ENCODE measurements around the gene APOL4.
"Not testable (repeated sequence)": the region's sequence is repeated elsewhere in the genome, so short reads cannot be mapped to it uniquely, and the experiment has no call there.

The APOL4 gene

GRCh38 chr22:36182056-36182455 lies 19.6 kb downstream of the APOL4 start:
- DNase-seq: no peak

GRCh38 chr22:36180928-36181327 lies 20.7 kb downstream of the APOL4 start:
- no peak for DNase-seq

GRCh38 chr22:36180038-36180880 lies 21.4 kb downstream of the APOL4 start:
- DNase-seq: peak; percentile 31

GRCh38 chr22:36177160-36177559 lies 24.4 kb downstream of the APOL4 start:
- DNase-seq: no peak

GRCh38 chr22:36175892-36176291 lies 25.7 kb downstream of the APOL4 start:
- DNase-seq: no peak

- DNase-seq: no peak
Measured at GRCh38 chr22:36171941-36172340, 29.7 kb downstream of the APOL4 start.

GRCh38 chr22:36166518-36167220 lies 34.9 kb downstream of the APOL4 start:
- DNase-seq: no peak

- DNase-seq: no peak
Measured at GRCh38 chr22:36166086-36166485, 35.5 kb downstream of the APOL4 start.

GRCh38 chr22:36165141-36165540 lies 36.5 kb downstream of the APOL4 start:
- no peak for DNase-seq

- DNase-seq: no peak
Measured at GRCh38 chr22:36164621-36165020, 37.0 kb downstream of the APOL4 start.

- DNase-seq: no peak
Measured at GRCh38 chr22:36163497-36163896, 38.1 kb downstream of the APOL4 start.

GRCh38 chr22:36162127-36163034 lies 39.2 kb downstream of the APOL4 start:
- no peak for DNase-seq

- DNase-seq: not testable (repeated sequence)
Measured at GRCh38 chr22:36161793-36162126, 39.8 kb downstream of the APOL4 start.

- no peak for DNase-seq
Measured at GRCh38 chr22:36160499-36160942, 41.1 kb downstream of the APOL4 start, which contains the start of gene APOL3. APOL3 (minus strand) TSS chr22:36160755; CDS start chr22:36149055, 11,700 bp downstream.

- DNase-seq: no peak
Measured at GRCh38 chr22:36156515-36157419, 44.8 kb downstream of the APOL4 start.

- DNase-seq: no peak
Measured at GRCh38 chr22:36156119-36156514, 45.5 kb downstream of the APOL4 start.

GRCh38 chr22:36155702-36156101 lies 45.9 kb downstream of the APOL4 start:
- no peak for DNase-seq

- no peak for DNase-seq
Measured at GRCh38 chr22:36154423-36154945, 47.1 kb downstream of the APOL4 start.

GRCh38 chr22:36153501-36154422 lies 47.8 kb downstream of the APOL4 start:
- no peak for DNase-seq

- DNase-seq: not testable (repeated sequence)
Measured at GRCh38 chr22:36152821-36153220, 48.8 kb downstream of the APOL4 start.

GRCh38 chr22:36152088-36152487 lies 49.5 kb downstream of the APOL4 start:
- no peak for DNase-seq
